ENCODE measurements around the gene ULK3.
A peak's percentile ranks its signal among the peaks of the same experiment; 100 is the strongest.

Gene ULK3

DNA sequence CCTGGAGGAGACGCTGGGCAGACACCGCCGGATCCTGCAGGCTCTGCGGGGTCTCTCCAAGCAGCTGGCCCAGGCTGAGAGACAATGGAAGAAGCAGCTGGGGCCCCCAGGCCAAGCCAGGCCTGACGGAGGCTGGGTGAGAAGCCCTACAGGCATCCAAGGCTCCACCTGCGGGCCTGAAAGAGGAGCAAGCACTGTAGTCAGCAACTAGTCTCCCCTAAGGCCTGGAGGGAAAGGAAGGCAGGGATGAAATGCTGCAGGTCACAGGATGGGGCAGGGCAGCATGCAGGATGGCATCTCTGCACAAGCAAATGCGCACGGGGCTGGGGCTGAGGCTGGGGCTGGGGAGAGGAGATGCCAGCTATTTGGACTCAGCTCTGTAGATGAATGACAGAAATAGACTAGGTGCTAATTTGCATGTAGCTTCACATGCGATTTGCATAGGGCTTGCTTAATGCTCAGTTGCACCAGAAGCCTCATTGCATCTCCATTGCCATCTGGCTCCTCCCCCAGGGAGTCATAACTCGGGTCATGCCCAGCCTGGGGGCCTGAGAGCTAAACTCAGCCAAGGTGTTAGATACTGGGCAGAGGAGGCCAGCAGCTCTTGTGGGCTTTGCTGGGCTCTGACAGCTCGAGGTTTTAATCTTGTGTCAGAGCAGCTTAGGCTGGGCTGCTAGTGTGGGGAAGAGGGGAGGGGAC lies 21.7 kb downstream of the ULK3 start:
- DNase-seq, result no peak

DNA sequence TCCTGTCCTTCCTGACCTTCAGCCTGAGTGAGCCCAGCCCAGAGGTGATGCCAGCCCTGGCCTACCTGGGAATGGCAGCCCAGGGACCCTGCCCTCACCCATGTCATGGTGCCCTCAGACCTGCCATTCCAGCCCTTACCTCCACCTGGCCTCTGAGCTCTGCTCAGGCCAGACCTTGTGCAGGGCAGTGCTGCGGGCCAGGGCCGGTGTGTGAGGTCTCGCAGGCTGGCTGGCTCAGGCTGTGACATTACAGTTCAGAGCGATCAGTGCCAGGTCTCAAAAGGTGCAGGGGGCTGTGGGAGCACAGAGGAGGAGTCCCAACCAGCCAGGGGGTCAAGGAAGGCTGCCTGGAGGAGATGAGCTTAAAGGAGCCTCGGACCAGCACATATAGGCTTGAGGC lies 22.9 kb downstream of the ULK3 start:
- no peak for DNase-seq

DNA sequence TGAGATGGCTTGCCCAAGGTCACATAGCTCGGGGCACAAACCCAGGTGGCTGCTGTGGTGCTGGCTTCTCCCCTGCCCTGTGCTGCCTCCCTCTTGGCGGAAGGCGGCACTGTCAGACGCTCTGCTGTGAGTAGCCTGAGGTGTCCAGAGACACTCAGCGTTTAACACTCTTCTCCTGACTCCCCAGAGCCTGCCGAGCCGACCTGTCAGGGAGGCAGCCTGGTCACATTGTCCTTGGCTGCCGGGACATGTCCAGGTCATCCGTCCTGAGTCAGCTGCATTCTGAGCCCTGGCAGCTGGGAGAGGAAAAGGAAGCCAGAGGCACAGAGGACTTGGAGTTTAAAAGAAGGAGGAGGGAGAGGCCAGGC lies 25.6 kb downstream of the ULK3 start:
- DNase-seq, result no peak

DNA sequence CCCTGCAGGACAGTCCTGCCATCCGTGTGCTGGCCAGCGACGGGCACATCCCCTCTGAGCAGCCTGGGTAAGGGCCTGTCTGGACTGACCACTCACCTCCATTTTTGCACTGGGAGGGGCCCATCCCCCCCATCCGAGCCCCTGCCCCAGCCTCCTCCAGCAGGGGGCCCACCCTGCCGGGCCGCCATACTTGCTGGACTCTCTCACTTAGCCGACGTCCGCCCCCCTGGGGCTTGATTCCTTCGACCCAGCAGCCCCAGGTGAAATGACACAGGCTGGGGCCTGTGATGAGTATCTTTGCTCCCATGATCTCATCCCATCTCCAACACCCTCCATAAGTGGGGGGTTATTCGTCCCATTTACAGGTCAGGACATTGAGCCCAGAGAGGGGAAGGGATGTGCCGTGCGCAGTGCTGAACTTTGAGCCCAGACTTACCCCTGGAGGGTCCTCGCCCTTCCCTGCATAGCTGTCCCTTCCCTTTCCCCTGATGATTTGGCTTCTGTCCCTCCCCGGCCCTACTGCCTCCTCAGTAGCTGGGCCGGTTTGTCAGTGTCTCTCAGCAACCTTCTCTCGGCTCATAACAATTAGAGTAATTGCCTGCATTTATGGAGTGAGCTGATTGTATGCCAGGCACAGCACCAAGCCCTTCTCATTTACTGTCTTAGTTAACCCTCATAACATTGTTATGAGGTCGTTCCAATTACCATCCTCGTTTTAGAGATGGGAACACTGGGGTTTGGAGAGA lies 26.2 kb downstream of the ULK3 start:
- DNase-seq, result no peak

DNA sequence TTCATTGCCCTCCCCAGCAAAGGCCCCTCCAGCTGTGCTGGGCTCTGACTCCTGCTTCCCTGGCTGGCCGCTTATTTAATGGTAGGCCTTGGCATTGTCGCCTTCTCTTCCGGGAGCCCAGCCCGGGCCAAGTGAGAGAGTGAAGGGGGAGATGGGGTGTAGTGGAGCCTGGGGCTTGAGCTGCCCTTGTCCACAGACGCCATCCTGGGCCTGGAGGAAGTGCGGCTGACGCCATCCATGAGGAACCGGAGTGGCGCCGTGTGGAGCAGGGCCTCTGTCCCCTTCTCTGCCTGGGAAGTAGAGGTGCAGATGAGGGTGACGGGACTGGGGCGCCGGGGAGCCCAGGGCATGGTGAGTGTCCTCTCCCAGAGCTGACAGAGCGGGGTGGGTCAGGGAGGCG lies 27.0 kb downstream of the ULK3 start:
- no peak for DNase-seq

DNA sequence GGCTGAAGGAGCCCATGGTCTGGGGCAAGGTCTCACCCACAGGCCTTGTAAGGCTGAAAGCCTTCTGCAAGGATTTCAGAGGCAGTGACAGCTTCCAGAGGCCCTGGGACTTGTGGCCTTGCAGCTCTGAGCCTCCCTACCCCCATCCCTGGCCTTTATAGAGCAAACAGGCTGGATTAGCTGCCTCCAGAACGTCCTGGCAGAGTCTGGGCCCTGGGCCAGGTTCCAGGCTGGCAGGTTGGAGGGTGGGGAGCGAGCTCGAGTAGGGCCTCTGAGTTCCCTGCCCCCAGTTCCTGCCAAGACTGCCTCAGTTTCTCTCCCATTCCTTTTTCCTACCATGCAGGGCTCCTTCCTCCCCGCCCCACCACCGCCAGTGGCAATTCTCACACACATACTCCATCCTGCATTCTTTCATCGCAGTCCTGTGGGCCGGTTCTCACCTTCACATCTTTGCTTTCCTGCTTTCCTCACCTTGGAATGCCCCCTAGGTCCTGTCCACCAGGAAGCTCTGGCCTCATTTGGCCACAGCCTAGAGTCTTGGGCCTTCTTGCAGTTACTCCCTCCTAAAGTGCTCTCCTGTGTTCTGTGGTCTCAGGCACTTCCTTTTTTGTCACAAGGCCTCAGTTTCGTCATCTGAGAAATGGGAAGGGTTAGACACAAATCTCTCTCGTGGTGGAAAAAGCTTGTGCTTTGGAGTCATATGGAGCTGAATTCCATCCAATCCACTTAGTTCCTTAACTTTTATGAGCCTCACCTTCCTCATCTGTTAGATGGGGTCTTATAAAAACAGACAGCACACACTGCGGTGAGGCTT lies 27.6 kb downstream of the ULK3 start:
- no peak for DNase-seq

DNA sequence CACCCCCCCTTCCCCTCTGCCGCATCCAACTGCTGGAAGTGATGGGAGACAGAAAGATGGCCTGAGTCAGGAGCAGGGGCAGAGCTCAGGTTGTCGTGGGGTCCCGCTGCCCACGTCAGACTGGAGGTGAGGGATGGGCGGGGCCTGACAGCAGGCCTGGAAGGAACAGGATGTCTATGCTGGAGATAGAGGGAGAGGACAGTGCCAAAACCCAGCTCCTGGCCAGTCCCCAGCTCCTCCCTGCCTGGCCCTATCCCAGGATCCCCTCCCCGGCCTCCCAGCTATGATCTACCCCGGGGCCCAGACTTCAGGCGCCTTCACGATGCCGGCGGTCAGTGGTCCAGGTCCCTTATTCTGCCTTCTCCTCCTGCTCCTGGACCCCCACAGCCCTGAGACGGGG lies 30.4 kb downstream of the ULK3 start, which contains the start of gene LMAN1L:
TSS of gene LMAN1L (plus strand) at position 303 of the 400 bp plus-strand sequence. CDS start at position 323, 20 bp downstream.
- no peak for DNase-seq

DNA sequence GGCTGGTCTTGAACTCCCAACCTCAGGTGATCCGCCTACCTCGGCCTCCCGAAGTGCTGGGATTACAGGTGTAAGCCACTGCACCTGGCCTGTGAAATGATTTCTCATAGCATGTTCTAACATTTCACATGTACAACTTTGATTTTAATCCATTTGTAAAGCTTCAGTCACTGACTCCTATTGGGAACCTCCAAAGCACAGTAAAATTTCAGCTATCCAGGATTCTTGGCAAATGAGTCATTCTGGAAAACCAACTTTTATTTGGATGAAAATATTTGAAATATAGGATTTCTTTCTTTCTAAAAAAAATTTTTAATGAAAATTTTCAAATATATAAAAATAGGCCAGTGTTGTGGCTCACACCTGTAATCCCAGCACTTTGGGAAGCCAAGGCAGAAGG lies 33.0 kb downstream of the ULK3 start:
- DNase-seq, result no peak

DNA sequence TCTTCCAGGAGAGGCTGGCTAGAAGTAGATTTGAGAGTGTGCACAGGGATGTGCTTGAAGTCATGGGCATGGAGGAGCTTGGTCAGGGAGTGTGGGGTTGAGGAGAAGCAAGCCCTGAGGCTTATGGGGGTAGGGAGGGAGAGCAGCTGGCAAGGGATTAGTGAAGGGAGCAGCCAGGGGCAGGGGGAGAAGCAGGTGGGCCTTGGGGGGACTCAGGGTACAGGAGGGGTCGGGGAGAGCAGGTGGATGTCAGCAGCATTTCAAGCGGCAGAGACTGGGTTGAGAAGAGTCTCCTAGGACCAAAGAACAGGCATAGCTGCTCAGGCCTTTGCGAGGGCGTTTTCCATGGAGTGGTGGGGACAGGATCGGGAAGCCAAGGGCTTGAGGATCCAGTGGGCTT lies 33.7 kb downstream of the ULK3 start:
- no peak for DNase-seq

DNA sequence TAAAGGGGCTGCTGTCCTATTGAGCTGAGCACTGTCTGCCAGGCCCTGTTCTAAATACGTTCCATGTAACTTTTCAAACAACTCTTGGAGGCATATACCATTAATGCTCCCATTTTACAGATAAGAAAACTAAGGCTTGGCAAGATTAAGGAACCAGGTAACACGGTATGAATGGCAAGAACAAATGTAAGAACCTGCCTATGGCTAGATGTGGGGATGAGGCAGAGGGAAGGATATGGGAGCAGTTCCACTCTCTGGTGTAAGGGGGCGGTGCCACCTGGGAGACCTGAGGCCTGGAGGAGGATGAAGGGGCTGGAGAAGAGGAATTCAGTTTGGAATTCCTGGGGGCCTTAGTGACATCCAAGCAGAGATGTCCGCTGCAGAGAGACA lies 34.1 kb downstream of the ULK3 start:
- no peak for DNase-seq

DNA sequence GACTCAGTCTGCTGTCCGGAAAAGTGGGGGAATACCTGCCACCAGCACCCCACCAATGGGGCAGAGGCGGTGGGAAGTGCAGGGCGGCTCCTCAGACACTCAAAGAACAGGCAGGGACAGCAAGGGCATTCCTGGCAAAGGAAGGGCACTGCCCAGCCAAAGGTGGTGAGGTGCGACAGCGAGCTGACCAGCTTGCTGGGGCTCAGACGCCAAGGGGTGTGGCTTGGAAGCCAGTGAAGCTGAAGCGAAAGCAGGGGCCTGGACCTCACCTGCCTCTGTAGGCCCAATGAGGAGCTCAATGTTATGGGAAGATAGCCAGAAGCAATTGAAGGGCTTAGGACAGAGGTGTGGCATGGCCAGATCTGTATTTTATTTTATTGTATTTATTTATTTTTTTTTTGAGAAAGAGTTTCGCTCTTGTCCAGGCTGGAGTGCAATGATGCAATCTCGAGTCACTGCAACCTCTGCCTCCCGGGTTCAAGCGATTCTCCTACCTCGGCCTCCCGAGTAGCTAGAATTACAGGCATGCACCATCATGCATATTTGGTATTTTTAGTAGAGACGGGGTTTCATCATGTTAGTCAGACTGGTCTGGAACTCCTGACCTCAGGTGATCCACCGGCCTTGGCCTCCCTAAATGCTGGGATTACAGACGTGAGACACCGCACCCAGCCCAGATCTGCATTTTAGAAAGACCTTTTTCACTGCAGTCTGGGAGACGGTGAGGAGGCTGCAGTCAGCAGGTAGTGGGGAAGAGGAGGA lies 34.7 kb downstream of the ULK3 start:
- no peak for DNase-seq

DNA sequence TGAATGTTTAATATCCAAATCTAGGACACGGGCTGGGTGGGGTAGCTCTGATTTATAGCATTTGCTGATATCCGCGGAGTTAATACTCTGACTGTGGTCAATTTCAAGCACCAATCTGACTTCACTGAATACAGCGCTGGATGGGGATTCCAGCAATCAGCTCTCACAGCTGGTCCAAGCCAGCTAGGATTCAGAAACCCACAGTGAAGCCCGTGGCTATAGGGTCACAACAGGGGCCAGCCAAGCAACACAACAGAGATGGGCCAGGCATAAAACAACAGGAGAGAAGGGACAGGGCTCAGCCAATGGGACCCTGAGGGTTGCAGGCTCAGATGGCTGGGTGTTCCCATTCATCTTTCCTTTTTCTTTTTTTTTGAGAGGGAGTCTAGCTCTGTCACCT lies 35.7 kb downstream of the ULK3 start:
- DNase-seq, result no peak

DNA sequence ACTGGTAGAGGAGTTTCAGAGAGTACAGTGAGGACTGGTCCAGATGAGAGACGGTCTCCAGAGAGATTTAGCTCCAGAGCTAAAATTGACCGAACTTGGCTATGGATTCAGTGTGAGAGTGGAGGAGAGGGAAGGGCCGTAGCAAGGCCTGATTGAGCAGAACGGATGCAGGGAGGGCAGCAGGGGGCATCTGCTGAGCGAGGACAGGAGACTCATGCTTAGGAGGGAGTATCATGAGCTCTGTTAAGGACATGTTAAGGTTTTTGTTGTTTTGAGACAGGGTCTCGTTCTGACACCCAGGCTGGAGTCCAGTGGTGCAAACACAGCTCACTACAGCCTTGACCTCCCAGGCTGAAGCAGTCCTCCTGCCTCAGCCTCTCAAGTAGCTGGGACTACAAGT lies 38.0 kb downstream of the ULK3 start:
- DNase-seq, result no peak

DNA sequence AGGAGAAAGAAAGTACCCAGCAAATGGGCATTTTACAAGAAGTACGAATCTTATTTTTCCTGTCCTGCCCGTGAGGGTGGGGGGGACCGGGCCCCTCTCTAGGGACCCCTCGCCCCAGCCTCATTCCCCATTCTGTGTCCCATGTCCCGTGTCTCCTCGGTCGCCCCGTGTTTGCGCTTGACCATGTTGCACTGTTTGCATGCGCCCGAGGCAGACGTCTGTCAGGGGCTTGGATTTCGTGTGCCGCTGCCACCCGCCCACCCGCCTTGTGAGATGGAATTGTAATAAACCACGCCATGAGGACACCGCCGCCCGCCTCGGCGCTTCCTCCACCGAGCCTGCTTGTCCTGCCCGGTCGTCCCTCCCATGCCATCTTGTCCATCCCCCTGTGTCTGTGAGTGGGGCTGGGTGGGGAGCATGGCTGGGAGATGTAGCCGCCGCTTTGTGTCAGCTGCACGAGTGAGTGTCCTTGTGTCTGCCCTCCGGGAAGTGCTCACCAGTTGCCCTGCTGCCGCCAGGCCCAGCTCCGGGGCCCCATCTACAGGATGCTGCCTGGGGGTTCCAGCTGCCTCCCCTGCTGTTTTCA lies 40.0 kb downstream of the ULK3 start:
- no peak for DNase-seq

DNA sequence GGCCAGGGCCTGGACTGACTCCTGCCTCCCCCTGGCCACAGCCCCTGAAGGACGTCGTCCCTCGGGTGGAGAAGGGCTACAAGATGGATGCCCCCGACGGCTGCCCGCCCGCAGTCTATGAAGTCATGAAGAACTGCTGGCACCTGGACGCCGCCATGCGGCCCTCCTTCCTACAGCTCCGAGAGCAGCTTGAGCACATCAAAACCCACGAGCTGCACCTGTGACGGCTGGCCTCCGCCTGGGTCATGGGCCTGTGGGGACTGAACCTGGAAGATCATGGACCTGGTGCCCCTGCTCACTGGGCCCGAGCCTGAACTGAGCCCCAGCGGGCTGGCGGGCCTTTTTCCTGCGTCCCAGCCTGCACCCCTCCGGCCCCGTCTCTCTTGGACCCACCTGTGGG lies 40.7 kb downstream of the ULK3 start:
- DNase-seq, result no peak

DNA sequence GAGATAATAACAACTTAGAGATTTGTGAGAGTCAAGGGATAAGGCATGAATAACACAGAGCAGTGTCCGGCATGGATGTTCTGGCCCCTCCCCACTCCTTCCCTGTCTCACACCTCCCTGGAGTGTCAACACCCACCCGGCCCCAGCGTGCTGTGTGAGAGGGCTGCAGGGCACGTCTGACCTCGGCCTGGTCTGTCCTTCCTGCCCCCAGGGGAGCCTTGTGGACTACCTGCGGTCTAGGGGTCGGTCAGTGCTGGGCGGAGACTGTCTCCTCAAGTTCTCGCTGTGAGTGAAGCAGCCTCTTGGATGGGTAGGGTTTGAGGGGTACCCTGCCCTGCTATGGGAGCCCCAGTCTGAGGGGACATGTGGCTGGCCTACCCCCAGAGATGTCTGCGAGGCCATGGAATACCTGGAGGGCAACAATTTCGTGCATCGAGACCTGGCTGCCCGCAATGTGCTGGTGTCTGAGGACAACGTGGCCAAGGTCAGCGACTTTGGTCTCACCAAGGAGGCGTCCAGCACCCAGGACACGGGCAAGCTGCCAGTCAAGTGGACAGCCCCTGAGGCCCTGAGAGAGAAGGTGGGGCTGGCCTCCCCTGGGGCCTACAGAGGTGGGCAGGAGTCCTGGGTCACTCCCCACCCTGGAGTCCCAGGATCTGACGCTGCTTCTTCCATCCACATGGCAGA lies 41.5 kb downstream of the ULK3 start:
- DNase-seq, result no peak

DNA sequence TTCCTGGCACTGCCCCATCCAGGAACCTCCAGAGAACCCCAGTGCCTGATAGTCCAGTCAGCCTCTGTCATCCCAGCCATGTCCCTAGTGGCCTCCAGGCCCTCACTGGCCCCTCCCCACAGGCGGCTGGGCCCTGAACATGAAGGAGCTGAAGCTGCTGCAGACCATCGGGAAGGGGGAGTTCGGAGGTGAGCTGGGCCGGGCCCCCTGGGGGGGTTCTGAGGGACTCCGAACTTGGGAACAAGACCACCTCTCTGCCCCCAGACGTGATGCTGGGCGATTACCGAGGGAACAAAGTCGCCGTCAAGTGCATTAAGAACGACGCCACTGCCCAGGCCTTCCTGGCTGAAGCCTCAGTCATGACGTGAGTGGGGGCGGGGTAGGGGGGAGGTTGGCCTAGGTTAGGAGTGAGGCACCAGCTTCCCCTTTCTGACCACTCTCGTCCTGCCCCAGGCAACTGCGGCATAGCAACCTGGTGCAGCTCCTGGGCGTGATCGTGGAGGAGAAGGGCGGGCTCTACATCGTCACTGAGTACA lies 42.3 kb downstream of the ULK3 start:
- DNase-seq, result no peak

DNA sequence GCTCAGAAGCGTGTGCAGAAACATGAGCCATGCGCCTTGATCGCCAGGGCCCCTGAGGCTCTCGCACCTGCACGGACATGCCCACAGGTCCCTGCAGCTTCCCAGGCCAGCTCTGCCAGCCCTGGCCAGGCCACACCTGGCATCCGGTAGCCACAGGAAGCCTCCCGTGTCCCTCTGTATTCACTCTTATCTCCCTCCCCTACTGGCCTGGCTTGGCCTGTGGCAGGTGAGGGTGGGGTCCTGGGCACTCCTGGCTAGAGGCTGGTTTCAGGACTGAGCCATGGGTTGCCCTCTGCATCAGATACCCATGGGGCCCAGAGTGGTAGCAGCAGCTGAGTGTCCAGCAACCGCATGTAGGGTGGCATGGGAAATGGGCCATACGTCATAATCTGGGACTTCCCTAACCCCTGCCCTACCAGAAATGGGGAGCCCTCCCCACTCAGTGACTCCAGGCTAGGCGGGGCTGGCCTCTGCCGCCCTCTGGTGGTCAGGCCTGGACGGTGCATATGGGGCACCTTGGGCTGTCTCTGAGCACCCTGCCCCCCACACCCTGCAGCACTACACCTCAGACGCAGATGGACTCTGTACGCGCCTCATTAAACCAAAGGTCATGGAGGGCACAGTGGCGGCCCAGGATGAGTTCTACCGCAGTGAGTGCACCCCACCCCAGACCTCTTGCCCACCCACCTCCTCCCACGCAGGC lies 42.9 kb downstream of the ULK3 start:
- DNase-seq, result peak; percentile 81

DNA sequence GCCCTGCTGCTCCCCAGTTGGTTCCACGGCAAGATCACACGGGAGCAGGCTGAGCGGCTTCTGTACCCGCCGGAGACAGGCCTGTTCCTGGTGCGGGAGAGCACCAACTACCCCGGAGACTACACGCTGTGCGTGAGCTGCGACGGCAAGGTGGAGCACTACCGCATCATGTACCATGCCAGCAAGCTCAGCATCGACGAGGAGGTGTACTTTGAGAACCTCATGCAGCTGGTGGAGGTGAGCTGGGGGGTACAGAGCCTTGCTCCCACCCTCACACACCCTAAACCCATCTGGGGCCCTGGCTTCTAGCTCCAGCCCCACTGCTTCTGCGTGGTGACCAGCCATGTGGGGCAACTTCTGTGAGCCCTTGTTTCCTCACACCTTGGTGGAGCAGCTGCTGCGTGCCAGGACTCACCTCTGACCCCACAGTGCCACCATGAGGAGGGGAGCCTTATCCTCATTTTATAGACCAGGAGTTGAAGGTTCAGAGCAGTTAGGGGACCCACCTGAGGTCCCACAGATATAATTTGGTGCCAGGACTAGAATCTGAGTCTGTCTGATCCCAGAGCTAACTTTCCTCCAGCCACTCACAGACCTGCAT lies 43.6 kb downstream of the ULK3 start:
- no peak for DNase-seq

DNA sequence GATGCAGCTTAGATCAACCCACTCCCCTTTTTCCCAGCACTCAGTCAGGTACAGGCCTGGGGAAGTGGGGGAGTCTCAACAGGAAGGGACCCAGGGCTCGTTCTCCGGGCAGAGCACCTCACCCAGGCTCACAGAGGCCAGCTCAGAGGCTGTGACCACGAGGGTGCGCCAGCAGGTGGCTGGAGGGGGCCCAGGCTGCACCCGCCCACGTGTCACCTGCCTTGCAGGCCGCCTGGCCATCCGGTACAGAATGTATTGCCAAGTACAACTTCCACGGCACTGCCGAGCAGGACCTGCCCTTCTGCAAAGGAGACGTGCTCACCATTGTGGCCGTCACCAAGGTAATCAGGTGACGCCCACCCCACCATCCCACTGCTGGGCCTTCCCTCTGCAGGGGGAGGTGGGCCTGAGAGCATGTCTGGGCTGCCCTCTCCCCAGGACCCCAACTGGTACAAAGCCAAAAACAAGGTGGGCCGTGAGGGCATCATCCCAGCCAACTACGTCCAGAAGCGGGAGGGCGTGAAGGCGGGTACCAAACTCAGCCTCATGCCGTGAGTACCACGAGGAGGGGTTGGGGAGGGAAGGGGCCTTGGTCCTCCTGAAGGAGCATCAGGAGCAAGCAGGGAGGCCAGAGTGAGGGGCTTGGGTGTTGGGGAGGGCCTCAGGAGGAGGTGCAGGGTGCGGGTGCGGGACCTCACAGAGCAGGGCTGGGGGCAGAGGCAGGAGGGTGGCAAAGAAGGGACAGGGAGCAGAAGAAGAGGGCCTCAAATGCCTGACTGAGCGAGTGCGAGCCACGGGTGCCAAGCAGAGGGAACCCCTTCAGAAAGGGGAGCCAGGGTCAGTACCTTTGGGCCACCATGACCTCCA lies 44.3 kb downstream of the ULK3 start:
- DNase-seq, result no peak

Data from activated CD4-positive, alpha-beta T cell treated with anti-CD3 and anti-CD28 coated beads for 1 hour (primary cell).